ENCODE results near the gene NEXMIF. TPM values are rescaled to one million over a fixed set of nuclear protein-coding genes. Genes with fewer than 3 reads are reported as not detected.
"Not testable (repeated sequence)": the region's sequence is repeated elsewhere in the genome, so short reads cannot be mapped to it uniquely, and the experiment has no call there.

The NEXMIF gene
- total RNA-seq, 1 donor from 2014 or later: 0.87 TPM

DNA sequence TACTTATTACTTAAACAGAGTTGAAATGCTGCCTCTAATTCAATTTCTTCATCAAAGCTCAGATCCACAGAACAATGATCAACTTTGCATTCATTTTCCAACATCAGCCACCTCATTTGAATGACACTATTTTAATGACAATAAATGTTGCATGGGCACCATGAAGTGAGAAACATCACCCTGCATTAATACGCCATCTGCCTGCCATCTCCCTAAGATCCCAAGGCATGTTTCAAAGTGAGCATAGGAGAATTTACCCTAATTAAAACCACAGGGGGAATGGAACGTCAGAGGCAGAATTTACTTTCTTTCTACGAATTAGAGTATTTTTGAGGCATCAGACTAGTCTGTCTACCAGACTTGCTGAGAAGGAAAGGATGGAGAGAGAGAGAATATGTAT lies 32.7 kb downstream of the NEXMIF start:
- no peaks in the 10 kb centered on the region for H3K36me3 ChIP-seq
- no peaks in the 10 kb centered on the region for H3K9me3 ChIP-seq
- ATAC-seq (no peak), DNase-seq (no peak)
- no peaks in the 10 kb centered on the region for H3K4me1 ChIP-seq
- intact Hi-C loops (cut with DNase I): no loop called here
- TF ChIP-seq, protein P1, sequence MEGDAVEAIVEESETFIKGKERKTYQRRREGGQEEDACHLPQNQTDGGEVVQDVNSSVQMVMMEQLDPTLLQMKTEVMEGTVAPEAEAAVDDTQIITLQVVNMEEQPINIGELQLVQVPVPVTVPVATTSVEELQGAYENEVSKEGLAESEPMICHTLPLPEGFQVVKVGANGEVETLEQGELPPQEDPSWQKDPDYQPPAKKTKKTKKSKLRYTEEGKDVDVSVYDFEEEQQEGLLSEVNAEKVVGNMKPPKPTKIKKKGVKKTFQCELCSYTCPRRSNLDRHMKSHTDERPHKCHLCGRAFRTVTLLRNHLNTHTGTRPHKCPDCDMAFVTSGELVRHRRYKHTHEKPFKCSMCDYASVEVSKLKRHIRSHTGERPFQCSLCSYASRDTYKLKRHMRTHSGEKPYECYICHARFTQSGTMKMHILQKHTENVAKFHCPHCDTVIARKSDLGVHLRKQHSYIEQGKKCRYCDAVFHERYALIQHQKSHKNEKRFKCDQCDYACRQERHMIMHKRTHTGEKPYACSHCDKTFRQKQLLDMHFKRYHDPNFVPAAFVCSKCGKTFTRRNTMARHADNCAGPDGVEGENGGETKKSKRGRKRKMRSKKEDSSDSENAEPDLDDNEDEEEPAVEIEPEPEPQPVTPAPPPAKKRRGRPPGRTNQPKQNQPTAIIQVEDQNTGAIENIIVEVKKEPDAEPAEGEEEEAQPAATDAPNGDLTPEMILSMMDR (IDR thresholded peaks at IDR 0.05): no peak
- H3K27me3 ChIP-seq: no peaks in the 10 kb centered on the region
- no peak overlapping the region for H3K4me3 ChIP-seq
- H3K27ac ChIP-seq: no peak overlapping the region

GRCh38 chrX:74890676-74891430 lies 34.4 kb downstream of the NEXMIF start:
- no peak overlapping the region for H3K27ac ChIP-seq
- no peak overlapping the region for H3K4me3 ChIP-seq
- intact Hi-C loops (cut with DNase I): no loop called here
- no peak for DNase-seq
- no peaks in the 10 kb centered on the region for H3K9me3 ChIP-seq
- H3K36me3 ChIP-seq: no peaks in the 10 kb centered on the region
- no peaks in the 10 kb centered on the region for H3K27me3 ChIP-seq
- TF ChIP-seq, protein P1 (IDR thresholded peaks at IDR 0.05): no peak
- ATAC-seq: no peak
- no peaks in the 10 kb centered on the region for H3K4me1 ChIP-seq

DNA sequence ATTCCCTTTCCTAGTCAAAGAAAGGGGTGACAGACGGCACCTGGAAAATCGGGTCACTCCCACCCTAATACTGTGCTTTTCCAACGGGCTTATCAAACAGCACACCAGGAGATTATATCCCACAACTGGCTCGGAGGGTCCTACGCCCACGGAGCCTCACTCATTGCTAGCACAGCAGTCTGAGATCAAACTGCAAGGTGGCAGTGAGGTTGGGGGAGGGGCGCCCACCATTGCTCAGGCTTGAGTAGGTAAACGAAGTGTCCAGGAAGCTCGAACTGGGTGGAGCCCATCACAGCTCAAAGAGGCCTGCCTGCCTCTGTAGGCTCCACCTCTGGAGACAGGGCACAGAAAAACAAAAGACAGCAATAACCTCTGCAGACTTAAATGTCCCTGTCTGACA lies 42.9 kb downstream of the NEXMIF start:
- ATAC-seq; H3K27ac ChIP-seq; H3K9me3 ChIP-seq; H3K4me3 ChIP-seq; H3K27me3 ChIP-seq; H3K36me3 ChIP-seq; DNase-seq; intact Hi-C loops (cut with DNase I); H3K4me1 ChIP-seq: not testable (repeated sequence)

- ATAC-seq: no peak
- H3K9me3 ChIP-seq: no peaks in the 10 kb centered on the region
- no peaks in the 10 kb centered on the region for H3K4me1 ChIP-seq
- intact Hi-C loops (cut with DNase I): no loop called here
- TF ChIP-seq, protein P1 (IDR thresholded peaks at IDR 0.05): no peak
- DNase-seq: no peak
- no peak overlapping the region for H3K27ac ChIP-seq
- no peaks in the 10 kb centered on the region for H3K27me3 ChIP-seq
- H3K4me3 ChIP-seq: no peak overlapping the region
- no peaks in the 10 kb centered on the region for H3K36me3 ChIP-seq
Observed at GRCh38 chrX:74865725-74866124, 59.5 kb downstream of the NEXMIF start.

- ATAC-seq (no peak), DNase-seq (no peak)
- Histone ChIP-seq H3K36me3 (no peaks in the 10 kb centered on the region), H3K27ac (no peak overlapping the region), H3K4me1 (no peaks in the 10 kb centered on the region), H3K9me3 (no peaks in the 10 kb centered on the region), H3K4me3 (no peak overlapping the region), H3K27me3 (no peaks in the 10 kb centered on the region)
- TF ChIP-seq, protein P1 (IDR thresholded peaks at IDR 0.05): no peak
- intact Hi-C loops (cut with DNase I): no loop called here
Observed at GRCh38 chrX:74853255-74853654, 72.0 kb downstream of the NEXMIF start.

- DNase-seq: no peak
- no peaks in the 10 kb centered on the region for H3K36me3 ChIP-seq
- H3K4me1 ChIP-seq: no peaks in the 10 kb centered on the region
- no peaks in the 10 kb centered on the region for H3K27me3 ChIP-seq
- intact Hi-C loops (cut with DNase I): no loop called here
- no peaks in the 10 kb centered on the region for H3K9me3 ChIP-seq
- no peak overlapping the region for H3K27ac ChIP-seq
- TF ChIP-seq, protein P1 (IDR thresholded peaks at IDR 0.05): no peak
- H3K4me3 ChIP-seq: no peak overlapping the region
- ATAC-seq: peak; percentile 22
Observed at GRCh38 chrX:74835566-74835965, 89.7 kb downstream of the NEXMIF start.

DNA sequence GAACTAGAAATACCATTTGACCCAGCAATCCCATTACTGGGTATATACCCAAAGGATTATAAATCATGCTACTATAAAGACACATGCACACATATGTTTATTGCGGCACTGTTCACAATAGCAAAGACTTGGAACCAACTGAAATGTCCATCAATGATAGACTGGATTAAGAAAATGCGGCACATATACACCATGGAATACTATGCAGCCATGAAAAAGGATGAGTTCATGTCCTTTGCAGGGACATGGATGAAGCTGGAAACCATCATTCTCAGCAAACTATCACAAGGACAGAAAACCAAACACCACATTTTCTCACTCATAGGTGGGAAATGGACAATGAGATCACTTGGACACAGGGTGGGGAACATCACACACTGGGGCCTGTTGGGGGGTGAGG lies 105.5 kb downstream of the NEXMIF start:
- intact Hi-C loops (cut with DNase I); H3K36me3 ChIP-seq; H3K9me3 ChIP-seq; DNase-seq; H3K27me3 ChIP-seq; H3K27ac ChIP-seq; H3K4me1 ChIP-seq; ATAC-seq; H3K4me3 ChIP-seq: not testable (repeated sequence)

Data from upper lobe of right lung (tissue), 1 donor.